K562 (cell line): ENCODE measurements around the gene BZW1. TPM values are rescaled to one million over a fixed set of nuclear protein-coding genes. Genes with fewer than 3 reads are reported as not detected.

Experiments
- ATAC-seq: fragments of 200-7000 bp; cut with Tn5 transposase; 3 replicates; pipeline ENCODE4 v1.9.1; 2020; ENCODE audit warnings: moderate library complexity
- BruUV-seq: library from RNA; stranded (reverse); fragments of 400-500 nt; replicated peaks from 2 replicates; lab custom pipeline; 2021; lab: Mats Ljungman, UMichigan
- CTCF ChIA-PET: fragments of 300-600 bp; formaldehyde crosslinking; extraction: SDS; loops from one replicate; lab custom pipeline; 2021; ENCODE audit warnings: low intra/inter-chr PET ratio; lab: Yijun Ruan, JAX
- POLR2A ChIA-PET: fragments of 300-600, 350-650 bp; sonication (Branson Sonifier 250); formaldehyde crosslinking; extraction: SDS; loops from one replicate; lab custom pipeline; 2021; ENCODE audit warnings: antibody characterized with exemption, inconsistent platforms; lab: Yijun Ruan, JAX
- DNase-seq, 4 experiments: peaks; one replicate each; pipeline versions ENCODE4 v3.0.0 to v3.0.0-alpha.2; 2011 to 2018; ENCODE audit warnings: low spot score in 3 of 4, mixed read lengths in 3 of 4; ENCODE audit errors: extremely low read depth in 1 of 4
- FAIRE-seq: peaks from 2 replicates; lab custom pipeline; 2011; peaks lifted over from hg19 to GRCh38; lab: Jason Lieb, UNC
- H2AFZ ChIP-seq: 2 replicates; pipeline ENCODE4 v1.6.0; 2011; ENCODE audit warnings: low read depth, low read length, control low read depth, inconsistent platforms
- H3K27ac ChIP-seq: fragments of 200-600 bp; 3 replicates; pipeline ENCODE4 v1.8.0; 2011; ENCODE audit warnings: low read depth, mild to moderate bottlenecking, control low read depth, inconsistent platforms, low read length, moderate library complexity, mixed read lengths; ENCODE audit errors: extremely low read depth
- H3K27me3 ChIP-seq, 2 experiments: fragments of 300-600 bp in 1 of 2; 2 replicates in 1 of 2; 3 replicates in 1 of 2; pipeline versions ENCODE4 v1.6.0 to v1.8.0; 2011; ENCODE audit warnings: inconsistent platforms in 2 of 2, low read length in 2 of 2, mild to moderate bottlenecking in 1 of 2, mixed read lengths in 1 of 2, moderate library complexity in 1 of 2; ENCODE audit not compliant: control insufficient read depth in 2 of 2, insufficient read depth in 2 of 2
- H3K36me3 ChIP-seq: fragments of 300-600 bp; 3 replicates; pipeline ENCODE4 v1.8.0; 2011; ENCODE audit warnings: mild to moderate bottlenecking, low read length, inconsistent platforms; ENCODE audit not compliant: control insufficient read depth, insufficient read depth
- H3K4me1 ChIP-seq, 2 experiments: fragments of 200-600 bp in 1 of 2; replicated peaks in 1 of 2; 2 replicates in 1 of 2; 3 replicates in 1 of 2; pipeline versions ENCODE4 v1.5.1 to v1.8.0; 2011; ENCODE audit warnings: inconsistent platforms in 2 of 2, low read length in 2 of 2, mild to moderate bottlenecking in 1 of 2, mixed read lengths in 1 of 2, moderate library complexity in 1 of 2; ENCODE audit not compliant: control insufficient read depth in 2 of 2, insufficient read depth in 2 of 2
- H3K4me2 ChIP-seq: 2 replicates; pipeline ENCODE4 v1.6.1; 2011; ENCODE audit warnings: low read length, control low read depth, inconsistent platforms, mixed read lengths; ENCODE audit not compliant: insufficient read depth
- H3K4me3 ChIP-seq: fragments of 200-600 bp; sonication (generic), shearing (Covaris generic); 2 replicates; pipeline ENCODE4 v1.5.1; 2016; ENCODE audit warnings: control low read depth, inconsistent platforms
- H3K79me2 ChIP-seq: fragments of 200-600 bp; 3 replicates; pipeline ENCODE4 v1.8.0; 2011; ENCODE audit warnings: low read length, inconsistent platforms; ENCODE audit not compliant: control insufficient read depth, insufficient read depth
- H3K9ac ChIP-seq, 2 experiments: 2 replicates each; pipeline versions ENCODE4 v1.6.0 to v1.6.1; 2011; ENCODE audit warnings: low read depth in 2 of 2, low read length in 2 of 2, control low read depth in 1 of 2, inconsistent platforms in 1 of 2, mild to moderate bottlenecking in 1 of 2, mixed read lengths in 1 of 2; ENCODE audit not compliant: insufficient read depth in 1 of 2
- H3K9me1 ChIP-seq: one replicate; pipeline ENCODE4 v1.6.0; 2011; ENCODE audit warnings: inconsistent platforms, mild to moderate bottlenecking, low read length, moderate library complexity; ENCODE audit not compliant: control insufficient read depth, insufficient read depth
- H3K9me3 ChIP-seq: replicated peaks from 2 replicates; pipeline ENCODE4 v1.5.1; 2011; ENCODE audit warnings: low read depth, low read length, inconsistent platforms; ENCODE audit not compliant: control insufficient read depth, insufficient read depth
- H4K20me1 ChIP-seq: replicated peaks from 2 replicates; pipeline ENCODE4 v1.6.1; 2011; ENCODE audit warnings: low read length, inconsistent platforms, mixed read lengths; ENCODE audit not compliant: control insufficient read depth, insufficient read depth
- ADNP ChIP-seq: fragments of 200-800 bp; sonication (Bioruptor generic); IDR thresholded peaks from 2 replicates; pipeline ENCODE4 v1.6.1; 2016; ENCODE audit warnings: missing genetic modification characterization, missing compliant biosample characterization
- BRD4 ChIP-seq: fragments of 200-600 bp; sonication (generic); IDR thresholded peaks from 2 replicates; pipeline ENCODE4 v1.6.1; 2017; ENCODE audit warnings: inconsistent platforms
- CBX8 ChIP-seq: fragments of 200-600 bp; sonication (generic); IDR thresholded peaks from 2 replicates; pipeline ENCODE4 v1.6.1; 2012; ENCODE audit warnings: borderline replicate concordance, mixed run types, low read depth, mild to moderate bottlenecking, moderate library complexity, mixed read lengths, low read length, control low read depth, inconsistent platforms; ENCODE audit not compliant: poor library complexity, severe bottlenecking; ENCODE audit errors: extremely low read depth
- COPS2 ChIP-seq: fragments of 450-650 bp; conservative IDR thresholded peaks from 2 replicates; pipeline ENCODE4 v1.6.1; 2016; ENCODE audit warnings: mild to moderate bottlenecking, moderate library complexity
- GATAD2B ChIP-seq: fragments of 450-650 bp; IDR thresholded peaks from 2 replicates; pipeline ENCODE4 v1.6.1; 2017; ENCODE audit warnings: mild to moderate bottlenecking, borderline replicate concordance
- RUNX1 ChIP-seq: sonication (generic); IDR thresholded peaks from 2 replicates; pipeline ENCODE4 v1.6.1; 2016; ENCODE audit warnings: antibody characterized with exemption, low read depth
- SIN3B ChIP-seq: fragments of 450-650 bp; IDR thresholded peaks from 2 replicates; pipeline ENCODE4 v1.6.1; 2017; ENCODE audit warnings: low read depth, mild to moderate bottlenecking, moderate library complexity
- TCFL5 ChIP-seq: fragments of 250-450 bp; sonication (Bioruptor Pico); conservative IDR thresholded peaks from 2 replicates; pipeline ENCODE4 v1.6.1; 2021; ENCODE audit warnings: mild to moderate bottlenecking, moderate library complexity, matching md5 sums
- ZNF263 ChIP-seq: sonication (generic); formaldehyde crosslinking; IDR thresholded peaks from 2 replicates; pipeline ENCODE4 v1.8.0; 2022; ENCODE audit warnings: mild to moderate bottlenecking, missing genetic modification reagents, borderline replicate concordance
- ZNF384 ChIP-seq: IDR thresholded peaks from 2 replicates; pipeline ENCODE4 v1.6.1; 2012; ENCODE audit warnings: low read depth, low read length, improper control_type of control experiment
- ZSCAN29 ChIP-seq: fragments of 450-650 bp; IDR thresholded peaks from 2 replicates; pipeline ENCODE4 v1.6.1; 2017
- WGBS: fragments of 100-300 bp; shearing (Covaris generic); methylation state at CpG from one replicate; pipeline ENCODE4 v1.1.6; 2016; ENCODE audit warnings: low coverage, mixed read lengths; ENCODE audit not compliant: insufficient coverage; ENCODE audit errors: missing lambda C conversion rate; 5-methylcytosine and 5-hydroxymethylcytosine counted together
- in situ Hi-C: fragments of 300-500 bp; cut with MboI; formaldehyde crosslinking; loops from 4 replicates; pipeline ENCODE4 v1.15.0; 2018; ENCODE audit warnings: inconsistent platforms, mixed read lengths
- intact Hi-C: fragments of 100-400 bp; cut with micrococcal nuclease; formaldehyde crosslinking; loops from 2 replicates; pipeline ENCODE4 v1.14.2; 2022
- polyA plus RNA-seq, 8 experiments: library from polyadenylated mRNA; depleted of rRNA in 4 of 8; stranded (reverse) in 5 of 8; unstranded in 3 of 8; fragments of >200 nt; fragmentation: Nextera tagmentation in 2 of 8; fragmentation: Illumina TruSeq in 1 of 8; extraction: Ambion mirVana in 2 of 8; extraction: Trizol in 1 of 8; gene quantifications; 2 replicates each; pipeline versions ENCODE4 v1.2.1 to v1.2.3, GENCODE V29; 2011 to 2014; ENCODE audit warnings: inconsistent platforms in 1 of 8, missing spikeins in 1 of 8
- total RNA-seq, 7 experiments: library from RNA; depleted of rRNA in 6 of 7; stranded (reverse); fragments of >200 nt in 6 of 7; fragmentation: Illumina TruSeq in 2 of 7; extraction: Trizol in 2 of 7; gene quantifications; 2 replicates each; pipeline versions ENCODE4 v1.2.1 to v1.2.3, GENCODE V29; 2011 to 2021; ENCODE audit warnings: low replicate concordance in 1 of 7
- TF ChIP-seq, protein P1 (sequence below): fragments of 450-650 bp; IDR thresholded peaks from 2 replicates; pipeline ENCODE4 v1.6.1; 2016; ENCODE audit warnings: mild to moderate bottlenecking
- TF ChIP-seq, protein P2 (sequence below): fragments of 250-450 bp; sonication (Bioruptor Pico); IDR thresholded peaks from 2 replicates; pipeline ENCODE4 v1.4.0; 2020; ENCODE audit warnings: mild to moderate bottlenecking, moderate library complexity
- TF ChIP-seq, protein P3 (sequence below): fragments of 250-450 bp; sonication (Bioruptor Pico); IDR thresholded peaks from 2 replicates; pipeline ENCODE4 v1.5.0; 2021
- TF ChIP-seq, protein P4 (sequence below): fragments of 450-650 bp; IDR thresholded peaks from 2 replicates; pipeline ENCODE4 v1.7.0; 2016; ENCODE audit warnings: borderline replicate concordance

Gene BZW1
- total and polyA plus RNA-seq, 9 of the 15 experiments (the other 6 are each of a cell fraction or from before 2014, with no cell fraction given): 110 to 244 (median 198) TPM

DNA sequence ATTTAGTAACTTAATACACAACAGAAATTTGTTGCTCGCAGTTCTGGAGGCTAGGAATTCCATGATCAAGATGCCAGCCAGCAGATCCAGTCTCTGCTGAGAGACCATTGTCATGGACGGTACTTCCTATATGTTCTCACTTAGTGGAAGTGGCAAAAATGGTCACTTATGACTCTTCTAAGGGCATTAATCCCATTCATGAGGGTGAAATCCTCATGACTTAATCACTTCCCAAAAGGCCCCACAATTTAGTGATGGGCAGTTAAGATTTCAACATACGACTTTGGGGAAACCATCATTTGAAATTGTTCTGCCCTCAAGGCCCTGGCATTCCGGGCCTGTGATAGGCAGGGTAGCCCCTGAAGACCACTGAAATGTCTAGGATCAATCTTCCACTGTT, 23.0 kb downstream of the BZW1 start:
- Histone ChIP-seq H3K9me3 (0 out of 2 replicates have a peak, but pooled peaks cover 4% of the 10 kb centered on the region), H3K36me3 (no peaks in the 10 kb centered on the region), H3K4me2 (no peak overlapping the region), H3K4me3 (no peak overlapping the region), H3K27ac (no peak overlapping the region), H4K20me1 (no peaks in the 10 kb centered on the region), H3K79me2 (no peaks in the 10 kb centered on the region), H2AFZ (no peak overlapping the region), H3K4me1 (no peaks in the 10 kb centered on the region), H3K9ac (no peak overlapping the region), H3K27me3 (no peaks in the 10 kb centered on the region), H3K9me1 (no peaks in the 10 kb centered on the region)
- POLR2A ChIA-PET: no interaction called here
- CTCF ChIA-PET: interaction anchor here (0.6 kb wide), 1 partner anchor 46 kb away, joined by 3 read pairs; no protein-coding TSS in a partner anchor
- ATAC-seq: no peak
- BruUV-seq: no TSS peak
- no peak for FAIRE-seq
- WGBS: 20% methylated on average over 4 of the region's 4 CpGs
- in situ Hi-C loops: no loop called here
- no peak for DNase-seq
- intact Hi-C loops: no loop called here
- no peak for TF ChIP-seq GATAD2B
- TF ChIP-seq ZSCAN29: no peak
- TF ChIP-seq ADNP (tag): no peak
- no peak for TF ChIP-seq SIN3B
- TF ChIP-seq CBX8: no peak
- TF ChIP-seq RUNX1: no peak
- TF ChIP-seq, protein P1, sequence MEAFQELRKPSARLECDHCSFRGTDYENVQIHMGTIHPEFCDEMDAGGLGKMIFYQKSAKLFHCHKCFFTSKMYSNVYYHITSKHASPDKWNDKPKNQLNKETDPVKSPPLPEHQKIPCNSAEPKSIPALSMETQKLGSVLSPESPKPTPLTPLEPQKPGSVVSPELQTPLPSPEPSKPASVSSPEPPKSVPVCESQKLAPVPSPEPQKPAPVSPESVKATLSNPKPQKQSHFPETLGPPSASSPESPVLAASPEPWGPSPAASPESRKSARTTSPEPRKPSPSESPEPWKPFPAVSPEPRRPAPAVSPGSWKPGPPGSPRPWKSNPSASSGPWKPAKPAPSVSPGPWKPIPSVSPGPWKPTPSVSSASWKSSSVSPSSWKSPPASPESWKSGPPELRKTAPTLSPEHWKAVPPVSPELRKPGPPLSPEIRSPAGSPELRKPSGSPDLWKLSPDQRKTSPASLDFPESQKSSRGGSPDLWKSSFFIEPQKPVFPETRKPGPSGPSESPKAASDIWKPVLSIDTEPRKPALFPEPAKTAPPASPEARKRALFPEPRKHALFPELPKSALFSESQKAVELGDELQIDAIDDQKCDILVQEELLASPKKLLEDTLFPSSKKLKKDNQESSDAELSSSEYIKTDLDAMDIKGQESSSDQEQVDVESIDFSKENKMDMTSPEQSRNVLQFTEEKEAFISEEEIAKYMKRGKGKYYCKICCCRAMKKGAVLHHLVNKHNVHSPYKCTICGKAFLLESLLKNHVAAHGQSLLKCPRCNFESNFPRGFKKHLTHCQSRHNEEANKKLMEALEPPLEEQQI: no peak
- TF ChIP-seq BRD4: no peak
- TF ChIP-seq, protein P2, sequence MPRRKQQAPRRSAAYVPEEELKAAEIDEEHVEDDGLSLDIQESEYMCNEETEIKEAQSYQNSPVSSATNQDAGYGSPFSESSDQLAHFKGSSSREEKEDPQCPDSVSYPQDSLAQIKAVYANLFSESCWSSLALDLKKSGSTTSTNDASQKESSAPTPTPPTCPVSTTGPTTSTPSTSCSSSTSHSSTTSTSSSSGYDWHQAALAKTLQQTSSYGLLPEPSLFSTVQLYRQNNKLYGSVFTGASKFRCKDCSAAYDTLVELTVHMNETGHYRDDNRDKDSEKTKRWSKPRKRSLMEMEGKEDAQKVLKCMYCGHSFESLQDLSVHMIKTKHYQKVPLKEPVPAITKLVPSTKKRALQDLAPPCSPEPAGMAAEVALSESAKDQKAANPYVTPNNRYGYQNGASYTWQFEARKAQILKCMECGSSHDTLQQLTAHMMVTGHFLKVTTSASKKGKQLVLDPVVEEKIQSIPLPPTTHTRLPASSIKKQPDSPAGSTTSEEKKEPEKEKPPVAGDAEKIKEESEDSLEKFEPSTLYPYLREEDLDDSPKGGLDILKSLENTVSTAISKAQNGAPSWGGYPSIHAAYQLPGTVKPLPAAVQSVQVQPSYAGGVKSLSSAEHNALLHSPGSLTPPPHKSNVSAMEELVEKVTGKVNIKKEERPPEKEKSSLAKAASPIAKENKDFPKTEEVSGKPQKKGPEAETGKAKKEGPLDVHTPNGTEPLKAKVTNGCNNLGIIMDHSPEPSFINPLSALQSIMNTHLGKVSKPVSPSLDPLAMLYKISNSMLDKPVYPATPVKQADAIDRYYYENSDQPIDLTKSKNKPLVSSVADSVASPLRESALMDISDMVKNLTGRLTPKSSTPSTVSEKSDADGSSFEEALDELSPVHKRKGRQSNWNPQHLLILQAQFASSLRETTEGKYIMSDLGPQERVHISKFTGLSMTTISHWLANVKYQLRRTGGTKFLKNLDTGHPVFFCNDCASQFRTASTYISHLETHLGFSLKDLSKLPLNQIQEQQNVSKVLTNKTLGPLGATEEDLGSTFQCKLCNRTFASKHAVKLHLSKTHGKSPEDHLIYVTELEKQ (CRISPR knock-in tag): no peak
- no peak for TF ChIP-seq ZNF384
- TF ChIP-seq, protein P3, sequence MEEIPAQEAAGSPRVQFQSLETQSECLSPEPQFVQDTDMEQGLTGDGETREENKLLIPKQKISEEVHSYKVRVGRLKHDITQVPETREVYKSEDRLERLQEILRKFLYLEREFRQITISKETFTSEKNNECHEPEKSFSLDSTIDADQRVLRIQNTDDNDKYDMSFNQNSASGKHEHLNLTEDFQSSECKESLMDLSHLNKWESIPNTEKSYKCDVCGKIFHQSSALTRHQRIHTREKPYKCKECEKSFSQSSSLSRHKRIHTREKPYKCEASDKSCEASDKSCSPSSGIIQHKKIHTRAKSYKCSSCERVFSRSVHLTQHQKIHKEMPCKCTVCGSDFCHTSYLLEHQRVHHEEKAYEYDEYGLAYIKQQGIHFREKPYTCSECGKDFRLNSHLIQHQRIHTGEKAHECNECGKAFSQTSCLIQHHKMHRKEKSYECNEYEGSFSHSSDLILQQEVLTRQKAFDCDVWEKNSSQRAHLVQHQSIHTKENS (CRISPR knock-in tag): no peak
- TF ChIP-seq COPS2: no peak
- no peak for TF ChIP-seq TCFL5 (CRISPR knock-in tag)
- TF ChIP-seq, protein P4, sequence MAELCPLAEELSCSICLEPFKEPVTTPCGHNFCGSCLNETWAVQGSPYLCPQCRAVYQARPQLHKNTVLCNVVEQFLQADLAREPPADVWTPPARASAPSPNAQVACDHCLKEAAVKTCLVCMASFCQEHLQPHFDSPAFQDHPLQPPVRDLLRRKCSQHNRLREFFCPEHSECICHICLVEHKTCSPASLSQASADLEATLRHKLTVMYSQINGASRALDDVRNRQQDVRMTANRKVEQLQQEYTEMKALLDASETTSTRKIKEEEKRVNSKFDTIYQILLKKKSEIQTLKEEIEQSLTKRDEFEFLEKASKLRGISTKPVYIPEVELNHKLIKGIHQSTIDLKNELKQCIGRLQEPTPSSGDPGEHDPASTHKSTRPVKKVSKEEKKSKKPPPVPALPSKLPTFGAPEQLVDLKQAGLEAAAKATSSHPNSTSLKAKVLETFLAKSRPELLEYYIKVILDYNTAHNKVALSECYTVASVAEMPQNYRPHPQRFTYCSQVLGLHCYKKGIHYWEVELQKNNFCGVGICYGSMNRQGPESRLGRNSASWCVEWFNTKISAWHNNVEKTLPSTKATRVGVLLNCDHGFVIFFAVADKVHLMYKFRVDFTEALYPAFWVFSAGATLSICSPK: no peak
- TF ChIP-seq ZNF263 (CRISPR knock-in tag): no peak
